Keratinocyte (primary cell): Measurements from ENCODE around the gene ZNF275. TPM values are rescaled to one million over a fixed set of nuclear protein-coding genes. Genes with fewer than 3 reads are reported as not detected.

Experiments used
- DNase-seq: peaks from one replicate; pipeline ENCODE4 v3.0.0-alpha.2; 2011; ENCODE audit warnings: low read depth, missing footprints, low spot score
- FAIRE-seq: peaks from 2 replicates; lab custom pipeline; 2011; peaks lifted over from hg19 to GRCh38; lab: Jason Lieb, UNC
- H2AFZ ChIP-seq: 2 replicates; pipeline ENCODE4 v1.6.0; 2012; ENCODE audit warnings: low read length, control low read depth, inconsistent platforms; ENCODE audit not compliant: control insufficient read depth
- H3K27ac ChIP-seq: 2 replicates; pipeline ENCODE4 v1.5.1; 2011; ENCODE audit warnings: low read length; ENCODE audit not compliant: control insufficient read depth, insufficient read depth
- H3K27me3 ChIP-seq: 3 replicates; pipeline ENCODE4 v1.6.0; 2011; ENCODE audit warnings: low read length; ENCODE audit not compliant: control insufficient read depth, insufficient read depth; ENCODE audit errors: extremely low read depth
- H3K36me3 ChIP-seq, 2 experiments: 2 replicates in 1 of 2; 3 replicates in 1 of 2; pipeline ENCODE4 v1.5.1; 2011; ENCODE audit warnings: low read length in 2 of 2, mild to moderate bottlenecking in 1 of 2; ENCODE audit not compliant: control insufficient read depth in 2 of 2, insufficient read depth in 2 of 2; ENCODE audit errors: extremely low read depth in 1 of 2
- H3K4me1 ChIP-seq: 3 replicates; pipeline ENCODE4 v1.5.1; 2011; ENCODE audit warnings: low read length; ENCODE audit not compliant: control insufficient read depth, insufficient read depth; ENCODE audit errors: extremely low read depth
- H3K4me2 ChIP-seq: 3 replicates; pipeline ENCODE4 v1.6.0; 2011; ENCODE audit warnings: low read depth, low read length; ENCODE audit not compliant: control insufficient read depth, insufficient read depth; ENCODE audit errors: extremely low read depth
- H3K4me3 ChIP-seq, 3 experiments: fragments of 200-600 bp in 1 of 3; sonication (generic) in 1 of 3; 2 replicates in 2 of 3; 3 replicates in 1 of 3; pipeline ENCODE4 v1.5.1; 2011 to 2016; ENCODE audit warnings: low read length in 3 of 3, mild to moderate bottlenecking in 3 of 3, control low read depth in 2 of 3, inconsistent platforms in 1 of 3, low read depth in 1 of 3, mixed read lengths in 1 of 3, mixed run types in 1 of 3, moderate library complexity in 1 of 3; ENCODE audit not compliant: control insufficient read depth in 2 of 3, insufficient read depth in 2 of 3; ENCODE audit errors: extremely low read depth in 1 of 3
- H3K79me2 ChIP-seq: 2 replicates; pipeline ENCODE4 v1.6.0; 2012; ENCODE audit warnings: low read length; ENCODE audit not compliant: control insufficient read depth, insufficient read depth
- H3K9ac ChIP-seq: 3 replicates; pipeline ENCODE4 v1.6.0; 2011; ENCODE audit warnings: low read length; ENCODE audit not compliant: control insufficient read depth, insufficient read depth; ENCODE audit errors: extremely low read depth
- H3K9me1 ChIP-seq: 3 replicates; pipeline ENCODE4 v1.6.0; 2011; ENCODE audit warnings: low read length; ENCODE audit not compliant: control insufficient read depth, insufficient read depth; ENCODE audit errors: extremely low read depth
- H3K9me3 ChIP-seq: 2 replicates; pipeline ENCODE4 v1.5.1; 2012; ENCODE audit warnings: low read depth, low read length; ENCODE audit not compliant: control insufficient read depth
- H4K20me1 ChIP-seq: 3 replicates; pipeline ENCODE4 v1.6.0; 2011; ENCODE audit warnings: low read length; ENCODE audit not compliant: control insufficient read depth, insufficient read depth; ENCODE audit errors: extremely low read depth
- CTCF ChIP-seq, 3 experiments: IDR thresholded peaks in 1 of 3; conservative IDR thresholded peaks in 1 of 3; optimal IDR thresholded peaks in 1 of 3; 2 replicates in 2 of 3; 3 replicates in 1 of 3; pipeline versions ENCODE3 to v1.5.1; 2011; ENCODE audit warnings: low read length in 3 of 3, mild to moderate bottlenecking in 3 of 3, moderate library complexity in 2 of 3, control low read depth in 1 of 3, inconsistent platforms in 1 of 3; ENCODE audit not compliant: insufficient read depth in 2 of 3; ENCODE audit errors: extremely low read depth in 1 of 3
- EZH2 ChIP-seq: IDR thresholded peaks from one replicate; pipeline ENCODE4 v1.6.1; 2012; ENCODE audit warnings: inconsistent platforms, mild to moderate bottlenecking, low read length, moderate library complexity
- dilution Hi-C: fragments of 300-500 bp; cut with MboI; formaldehyde crosslinking; loops from one replicate; pipeline ENCODE4 v1.7.0; 2020; ENCODE audit warnings: low sequenced_read_pairs; ENCODE audit not compliant: extremely low pct_ligation_motif_present
- polyA plus RNA-seq, 5 experiments: library from polyadenylated mRNA; depleted of rRNA in 3 of 5; stranded (reverse) in 3 of 5; stranded (forward) in 1 of 5; unstranded in 1 of 5; fragments of >200 nt; gene quantifications; 1 replicate in 1 of 5; 2 replicates in 3 of 5; 3 replicates in 1 of 5; pipeline versions ENCODE4 v1.2.1 to v1.2.3, GENCODE V29; 2011 to 2012; ENCODE audit warnings: missing spikeins in 2 of 5, low read depth in 1 of 5, low replicate concordance in 1 of 5

The ZNF275 gene
- polyA plus RNA-seq, 1 donor (not counting 4 experiments of a cell fraction or from before 2014, with no cell fraction given): 5.3 TPM

DNA sequence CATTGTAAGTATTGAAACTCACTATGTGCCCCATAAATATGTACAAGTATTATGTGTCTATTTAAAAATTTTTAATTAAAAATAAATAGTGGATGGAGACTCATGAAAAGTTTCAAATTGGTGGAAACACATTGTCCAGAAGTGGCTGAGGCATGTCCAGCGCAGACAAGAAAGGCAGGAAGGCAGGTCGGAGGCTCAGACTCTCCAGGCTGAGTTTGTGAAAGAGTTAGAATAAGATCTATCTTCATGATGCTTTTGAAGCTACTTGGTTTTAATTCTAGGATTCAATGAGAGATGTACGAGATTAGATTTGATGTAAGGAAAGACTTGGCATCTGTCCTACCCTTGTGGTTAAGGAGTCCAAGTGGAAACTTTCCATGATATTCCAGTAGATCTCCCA, 32.2 kb upstream of the ZNF275 start:
- H3K9me3 ChIP-seq: no peaks in the 10 kb centered on the region
- no peak overlapping the region for H3K27ac ChIP-seq
- peaks cover 3% of the 10 kb centered on the region for H3K27me3 ChIP-seq
- H3K4me3 ChIP-seq: no peak overlapping the region
- FAIRE-seq: no peak
- no peak overlapping the region for H2AFZ ChIP-seq
- no peak for DNase-seq
- H3K9me1 ChIP-seq: no peaks in the 10 kb centered on the region
- H3K4me2 ChIP-seq: no peak overlapping the region
- no peak overlapping the region for H3K9ac ChIP-seq
- no peaks in the 10 kb centered on the region for H3K36me3 ChIP-seq
- H4K20me1 ChIP-seq: no peaks in the 10 kb centered on the region
- H3K4me1 ChIP-seq: no peaks in the 10 kb centered on the region
- dilution Hi-C loops: no loop called here
- TF ChIP-seq CTCF (optimal IDR thresholded peaks at IDR 0.05 in 1 of 3, IDR thresholded peaks at IDR 0.05 in 1 of 3, conservative IDR thresholded peaks at IDR 0.05 in 1 of 3; ENCODE audit: extremely low read depth in 1 of 3, insufficient read depth in 2 of 3, low read length in 3 of 3): no peak
- no peaks in the 10 kb centered on the region for H3K79me2 ChIP-seq

DNA sequence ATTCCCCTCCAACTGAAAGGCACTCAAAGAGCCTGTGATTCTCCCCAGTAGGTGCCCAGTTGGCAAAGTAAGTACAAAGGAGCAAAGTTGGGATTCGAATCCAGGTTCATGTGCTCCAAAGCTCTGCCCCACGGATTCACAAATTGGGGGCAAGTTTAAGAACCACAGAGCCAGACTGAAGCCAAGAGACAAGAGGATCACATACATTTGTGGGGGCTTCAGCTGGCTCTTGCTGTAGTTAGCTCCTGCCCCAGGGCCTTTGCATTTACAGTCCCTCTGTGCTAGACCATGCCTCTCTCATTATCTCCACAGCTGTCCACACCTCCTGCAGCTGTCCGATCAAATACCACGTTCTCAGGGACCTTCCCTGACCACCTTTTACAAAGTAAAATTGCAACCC, 31.2 kb upstream of the ZNF275 start:
- no peak for TF ChIP-seq CTCF (optimal IDR thresholded peaks at IDR 0.05 in 1 of 3, IDR thresholded peaks at IDR 0.05 in 1 of 3, conservative IDR thresholded peaks at IDR 0.05 in 1 of 3; ENCODE audit: extremely low read depth in 1 of 3, insufficient read depth in 2 of 3, low read length in 3 of 3)
- TF ChIP-seq EZH2: no peak
- dilution Hi-C loops: no loop called here

More for the DNA sequence above, 31.2 kb upstream of the ZNF275 start:
- H3K4me3 ChIP-seq: no peak overlapping the region
- no peaks in the 10 kb centered on the region for H4K20me1 ChIP-seq
- FAIRE-seq (no peak), DNase-seq (no peak)
- no peaks in the 10 kb centered on the region for H3K36me3 ChIP-seq
- no peaks in the 10 kb centered on the region for H3K9me1 ChIP-seq
- H3K79me2 ChIP-seq: no peaks in the 10 kb centered on the region
- no peak overlapping the region for H3K4me2 ChIP-seq
- peaks cover 3% of the 10 kb centered on the region for H3K27me3 ChIP-seq
- no peak overlapping the region for H3K9ac ChIP-seq
- H3K9me3 ChIP-seq: no peaks in the 10 kb centered on the region
- H3K4me1 ChIP-seq: no peaks in the 10 kb centered on the region
- no peak overlapping the region for H3K27ac ChIP-seq
- no peak overlapping the region for H2AFZ ChIP-seq
